Fibroblast of gingiva (primary cell): ENCODE measurements around the gene GBF1.
A peak's percentile ranks its signal among the peaks of the same experiment; 100 is the strongest.

Experiments
- DNase-seq: peaks from one replicate; pipeline ENCODE4 v3.0.0-alpha.2; 2011; ENCODE audit warnings: low read depth

The GBF1 gene

DNA sequence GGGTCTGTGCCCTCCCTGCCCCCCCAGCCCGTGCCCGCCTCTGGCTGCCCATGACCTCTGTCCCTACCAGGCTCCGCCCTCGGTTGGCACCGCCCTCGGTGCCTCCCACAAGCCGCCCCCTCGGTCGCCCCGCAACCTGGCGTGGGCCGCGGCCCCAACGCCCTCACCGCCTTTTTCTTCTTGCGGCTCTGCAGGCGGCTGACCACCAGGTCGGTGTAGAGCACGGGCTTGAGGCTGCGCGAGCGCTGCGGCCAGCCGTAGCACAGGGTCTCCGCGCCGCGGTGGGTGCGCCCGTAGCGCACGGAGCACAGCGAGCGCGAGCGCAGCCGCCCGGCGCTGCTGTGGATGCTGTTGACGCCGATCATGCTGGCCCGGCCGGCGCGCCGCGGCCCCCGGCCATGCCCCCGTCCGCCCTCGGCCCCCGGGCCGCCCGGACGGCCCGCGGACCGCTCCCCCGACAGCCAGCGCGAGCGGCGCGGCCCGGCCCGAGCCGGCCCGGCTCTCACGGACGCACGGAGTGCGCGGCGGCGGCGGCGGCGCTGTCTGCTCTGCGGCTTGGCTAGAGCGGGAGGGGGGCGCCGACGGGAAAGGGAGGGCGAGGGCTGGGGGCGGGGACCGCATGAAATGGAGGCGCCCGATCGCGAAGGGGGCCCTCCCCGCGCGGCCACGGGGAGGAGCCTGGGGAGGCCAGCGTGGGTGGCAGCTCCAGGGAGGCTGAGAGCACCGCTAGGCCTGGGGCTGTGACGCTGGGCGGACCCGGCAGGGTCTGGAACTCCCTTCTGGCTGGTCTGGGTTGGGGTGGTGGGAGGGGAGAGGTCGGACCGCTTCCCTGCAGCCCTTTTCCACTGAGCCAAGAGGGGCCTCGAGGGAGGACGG, 163.6 kb downstream of the GBF1 start:
- no peak for DNase-seq

DNA sequence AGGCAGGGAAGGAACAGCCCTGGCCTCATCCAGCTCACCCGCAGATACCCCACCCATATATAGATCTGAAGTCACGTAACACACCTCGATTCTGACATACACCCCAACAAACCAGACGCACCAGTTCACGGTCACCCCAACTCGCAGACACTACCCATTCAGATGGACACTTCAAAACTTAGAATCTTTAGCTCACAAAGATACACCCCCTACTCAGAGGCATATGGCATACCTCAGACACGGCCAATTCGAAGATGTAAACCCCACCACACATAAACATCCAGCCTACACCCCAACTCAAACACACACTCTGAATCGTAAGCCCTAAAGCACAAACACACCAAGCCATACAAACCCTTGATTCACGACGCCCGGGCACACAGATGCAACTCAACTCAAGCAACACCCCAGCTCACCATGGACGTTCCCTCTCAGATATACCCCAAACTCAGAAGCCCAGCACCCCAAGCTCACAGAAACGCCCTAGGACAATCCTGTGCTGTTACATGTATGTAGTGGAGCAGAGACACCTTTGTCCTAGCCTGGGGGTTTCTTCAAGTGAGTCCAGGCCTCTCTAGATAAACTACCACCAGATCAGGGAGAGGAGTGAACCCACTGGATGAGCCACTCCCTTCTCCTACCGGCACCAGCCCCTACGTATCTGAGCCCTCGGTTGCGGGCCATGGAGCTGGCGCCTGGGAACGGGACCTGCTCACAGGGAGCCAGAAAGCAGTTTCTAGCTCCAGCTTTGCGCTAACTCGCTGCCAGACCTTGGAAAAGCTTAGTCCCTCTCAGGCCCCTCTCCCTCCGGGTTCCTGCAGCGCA, 164.5 kb downstream of the GBF1 start:
- DNase-seq = no peak

DNA sequence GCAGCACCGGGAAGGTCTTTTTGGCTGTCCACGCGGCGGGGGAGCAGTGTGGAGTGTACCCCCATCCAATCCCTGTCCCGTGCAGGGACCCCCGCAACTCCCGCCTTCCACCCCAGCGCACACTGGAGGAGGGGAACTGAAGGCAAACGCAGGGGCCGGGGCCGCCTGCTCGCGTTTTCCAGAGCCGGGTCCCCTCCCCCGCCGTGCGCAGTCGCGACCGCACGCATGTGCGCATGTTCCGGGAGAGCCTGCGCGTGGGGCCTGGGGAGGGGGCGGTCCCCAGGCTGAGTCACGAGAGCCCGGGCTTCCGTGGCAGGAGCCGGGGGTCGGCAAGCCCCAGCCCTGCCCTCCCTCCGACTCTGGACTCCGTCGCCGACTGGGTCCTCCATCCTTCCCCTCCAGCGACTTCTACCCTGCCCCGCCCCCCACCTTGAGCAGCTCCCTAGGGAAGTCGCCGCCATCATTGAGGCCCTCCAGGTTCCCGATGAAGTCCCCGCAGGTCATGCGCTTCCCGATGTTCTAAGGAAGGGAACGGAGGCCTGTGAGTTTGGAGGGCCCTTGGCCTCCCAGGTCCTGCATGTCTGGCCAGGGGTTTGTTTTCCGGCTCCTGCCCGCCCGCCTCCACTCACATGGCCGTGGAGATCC, 165.2 kb downstream of the GBF1 start:
- no peak for DNase-seq

DNA sequence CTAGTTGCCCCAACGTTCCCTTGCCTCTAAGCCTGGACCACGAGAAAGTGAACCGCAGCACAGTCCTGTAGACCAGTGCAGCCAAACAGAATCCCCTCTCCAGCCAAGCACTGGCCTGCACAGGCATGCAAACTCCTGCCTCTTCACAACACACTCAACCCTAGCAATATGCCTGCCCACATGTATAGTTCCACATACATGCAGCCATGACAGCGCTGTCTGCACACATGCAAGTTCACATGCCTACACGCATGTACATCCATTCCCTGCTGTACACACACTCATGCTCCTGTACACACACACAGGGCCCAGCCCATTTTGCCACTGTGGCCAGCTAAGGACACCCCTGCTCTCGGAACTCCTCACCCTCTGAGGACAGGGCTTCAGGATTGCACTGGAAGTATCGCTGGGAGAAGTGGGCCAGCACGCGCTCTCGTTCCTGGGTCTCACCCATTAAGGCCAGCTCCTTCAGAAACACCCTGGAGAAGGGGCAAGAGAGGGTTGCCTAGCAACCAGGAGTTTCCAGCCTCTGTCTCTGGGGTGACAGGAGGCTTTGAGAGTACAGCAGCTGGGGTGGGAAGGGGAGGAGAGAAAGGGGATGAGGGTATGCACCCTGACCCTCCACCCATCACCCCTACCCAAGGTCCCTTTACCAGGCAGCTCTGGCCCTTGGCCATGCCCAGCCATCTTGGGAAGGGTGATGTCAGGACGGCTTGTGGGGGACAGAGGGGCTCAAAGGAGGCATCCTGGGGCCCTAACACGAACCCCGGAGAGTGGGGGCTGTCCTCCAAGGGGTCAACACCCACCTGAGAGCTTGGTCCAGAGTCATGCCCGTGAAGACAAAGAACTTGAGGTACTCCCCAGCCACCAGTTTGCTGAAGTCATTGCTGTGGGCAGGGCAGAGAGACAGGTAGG, 166.3 kb downstream of the GBF1 start:
- DNase-seq = no peak

DNA sequence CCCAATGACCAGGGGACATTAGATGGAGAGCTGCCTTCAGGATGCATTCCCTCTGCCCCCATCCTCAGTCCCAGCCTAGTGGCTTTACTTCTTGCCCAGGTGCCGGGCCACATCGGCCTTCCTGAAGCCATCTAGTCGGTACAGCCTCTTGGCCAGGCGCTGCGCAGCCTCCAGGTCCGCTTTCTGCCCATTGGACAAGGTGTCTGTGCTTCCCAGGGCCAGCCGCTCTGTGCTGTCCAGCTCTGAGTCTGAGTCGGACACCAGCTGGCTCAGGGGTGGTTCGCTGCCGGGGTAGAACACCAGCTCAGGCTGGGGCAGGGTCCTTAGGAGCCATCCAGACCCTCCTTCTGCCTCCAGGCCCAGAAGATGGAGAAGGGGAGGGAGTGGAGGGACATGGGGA, 167.0 kb downstream of the GBF1 start:
- no peak for DNase-seq

DNA sequence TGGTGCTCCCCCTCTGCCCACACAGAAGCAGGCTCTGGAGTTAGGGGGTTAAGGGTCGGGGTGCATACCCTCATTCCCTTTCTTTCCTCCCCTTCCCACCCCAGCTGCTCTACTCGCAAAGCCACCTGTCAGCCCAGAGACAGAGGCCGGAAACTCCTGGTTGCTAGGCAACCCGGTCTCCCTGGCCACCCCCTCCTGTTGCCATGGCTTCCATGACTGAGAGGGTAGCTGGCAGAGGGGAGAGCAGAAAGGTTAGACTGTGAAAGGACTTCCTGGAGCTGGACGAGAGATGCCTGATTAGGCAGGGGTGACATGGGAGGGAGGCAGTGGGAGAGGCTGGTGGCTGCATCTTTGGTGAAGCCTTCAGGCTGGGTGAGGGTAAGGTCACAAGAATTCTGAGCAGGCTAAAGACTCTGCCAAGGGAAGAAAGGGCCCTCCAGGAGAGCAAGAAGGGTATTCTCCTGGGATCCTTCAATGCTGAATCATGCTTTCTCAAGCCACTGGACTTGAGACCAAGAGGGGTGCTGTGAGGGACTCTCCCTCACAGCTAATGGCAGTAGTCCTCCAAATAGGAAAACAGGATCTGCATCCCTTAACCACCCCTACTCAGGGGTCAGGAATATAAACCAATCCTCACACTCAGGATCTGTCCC, 167.8 kb downstream of the GBF1 start:
- peak; percentile 53 for DNase-seq

DNA sequence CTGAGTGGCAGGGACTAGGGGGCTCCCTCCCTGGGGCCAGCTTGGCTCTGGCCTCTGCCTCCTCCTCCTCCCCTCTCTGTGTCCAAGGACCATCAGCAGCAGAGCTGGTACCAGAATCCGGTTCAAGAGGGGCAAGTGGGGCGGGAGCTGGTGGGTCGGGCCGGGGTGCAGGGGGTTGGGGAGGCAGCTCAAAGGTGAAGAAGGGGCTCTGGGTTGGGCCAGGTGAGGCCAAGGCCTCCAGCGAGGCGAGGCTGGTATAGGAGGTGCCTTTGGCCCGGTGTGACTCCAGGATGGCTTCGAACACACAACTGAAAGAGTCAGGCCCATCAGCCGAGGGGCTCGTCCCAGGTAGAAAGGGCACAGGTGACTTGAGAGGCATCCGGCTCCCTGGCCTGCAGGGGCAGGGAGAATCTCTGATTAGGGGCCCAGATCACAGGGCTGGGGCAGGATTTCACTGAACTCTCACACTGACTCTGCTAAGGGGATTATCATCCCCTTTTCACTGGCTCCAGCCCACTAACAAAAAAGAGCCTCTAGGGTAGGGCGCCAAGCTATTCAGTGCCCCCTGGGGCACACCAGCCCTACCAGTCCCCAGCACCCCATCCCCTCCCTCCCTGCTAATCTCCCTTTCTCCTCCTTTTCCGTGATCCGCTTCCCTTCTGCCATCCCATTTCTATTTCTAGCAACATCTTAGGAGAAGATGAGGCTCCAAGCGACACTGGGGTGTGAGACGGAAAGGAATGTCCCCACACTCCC, 168.7 kb downstream of the GBF1 start:
- no peak for DNase-seq

DNA sequence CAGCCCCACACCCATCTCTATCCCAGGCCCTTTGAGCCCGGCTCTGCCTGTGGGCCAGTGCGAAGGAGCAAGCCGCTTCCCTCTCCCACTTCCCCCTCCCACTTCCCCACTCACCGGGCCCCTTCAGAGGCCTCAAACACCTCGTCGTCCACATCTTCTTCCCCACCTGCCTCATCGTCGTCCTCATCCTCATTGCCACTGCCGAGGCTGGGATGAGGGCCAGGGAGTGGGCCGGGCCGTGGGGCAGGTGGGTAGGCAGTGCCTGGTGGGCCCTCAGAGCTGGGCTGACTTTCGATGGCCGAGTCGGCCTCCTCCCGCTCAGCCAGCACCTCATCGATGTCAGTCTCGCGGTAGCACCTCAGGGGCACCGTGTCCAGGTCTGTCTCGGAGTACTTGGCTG, 169.4 kb downstream of the GBF1 start:
- DNase-seq = no peak

DNA sequence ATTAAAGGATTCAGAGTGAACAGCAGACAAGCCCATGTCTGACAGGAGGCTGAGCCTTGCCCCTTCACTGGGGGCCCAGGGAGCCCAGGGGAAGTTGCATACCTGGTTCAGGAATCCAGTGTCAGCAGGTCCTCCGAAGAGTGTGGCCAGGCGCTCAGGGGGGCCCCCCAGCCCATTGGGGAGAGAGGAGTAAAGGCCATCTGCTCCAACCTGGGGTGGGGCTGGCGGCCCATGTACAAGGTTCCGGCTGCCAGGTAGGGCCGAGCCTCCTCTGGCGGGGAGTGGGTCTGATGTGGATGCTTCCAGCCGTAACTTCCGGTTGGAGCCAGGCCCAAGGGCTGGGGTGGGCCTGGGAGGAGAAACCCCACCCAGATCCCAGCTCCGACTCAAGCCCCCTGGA, 171.0 kb downstream of the GBF1 start:
- no peak for DNase-seq

DNA sequence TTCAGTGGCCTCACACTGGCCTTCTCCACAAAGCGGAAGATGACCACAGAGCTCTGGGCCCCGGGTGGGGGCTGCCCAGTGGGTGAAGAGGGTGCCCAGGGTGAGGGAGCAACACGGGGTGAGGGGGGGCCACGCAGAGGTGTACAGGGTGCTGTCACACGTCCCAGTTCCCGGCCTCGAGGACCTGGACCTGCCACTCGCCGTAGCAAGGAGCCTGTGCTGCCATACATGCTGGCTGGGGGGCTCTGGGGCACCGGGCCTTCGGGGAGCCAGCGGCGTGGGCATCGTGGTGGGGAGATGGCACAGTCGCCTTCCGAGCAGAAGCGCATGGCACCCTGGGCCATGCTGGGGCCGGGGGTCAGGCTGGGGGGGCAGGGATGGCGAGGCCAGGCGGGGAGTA, 171.4 kb downstream of the GBF1 start:
- DNase-seq = no peak

DNA sequence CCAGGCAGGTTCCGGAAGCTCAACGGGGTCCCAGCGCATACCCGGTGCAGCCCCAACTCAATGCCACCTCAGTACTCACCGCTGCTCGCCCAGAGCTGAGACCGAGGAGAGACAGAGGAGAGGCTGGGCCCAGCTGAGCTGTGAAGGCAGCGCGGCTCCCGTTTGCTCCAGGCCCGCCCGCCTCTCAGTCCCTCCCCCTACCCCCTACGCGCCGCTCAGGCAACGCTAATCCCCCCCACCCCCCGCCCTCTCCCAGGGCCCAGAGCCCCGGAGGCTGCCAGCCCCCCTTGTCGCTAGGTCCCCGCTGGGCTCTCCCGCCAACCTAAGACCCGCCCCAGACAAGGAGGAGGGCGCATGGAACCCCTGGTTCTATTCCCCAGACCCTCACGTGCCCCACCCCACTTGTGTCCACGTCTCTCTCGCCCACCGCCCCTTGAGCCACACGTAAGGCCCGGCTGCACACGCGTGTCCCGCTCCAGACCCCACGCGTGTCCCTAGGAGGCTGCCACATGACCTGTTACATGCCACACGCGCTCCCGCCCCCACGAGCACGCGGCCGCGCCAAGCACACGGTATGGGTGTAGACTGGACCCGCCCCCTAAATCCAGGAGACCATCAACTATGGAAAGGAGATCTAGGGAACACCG, 173.4 kb downstream of the GBF1 start, which contains the start of gene PSD:
TSS of gene PSD (minus strand) at position 164 of the 647 bp plus-strand sequence. CDS start 1,747 bp downstream, outside the sequence.
- no peak for DNase-seq

DNA sequence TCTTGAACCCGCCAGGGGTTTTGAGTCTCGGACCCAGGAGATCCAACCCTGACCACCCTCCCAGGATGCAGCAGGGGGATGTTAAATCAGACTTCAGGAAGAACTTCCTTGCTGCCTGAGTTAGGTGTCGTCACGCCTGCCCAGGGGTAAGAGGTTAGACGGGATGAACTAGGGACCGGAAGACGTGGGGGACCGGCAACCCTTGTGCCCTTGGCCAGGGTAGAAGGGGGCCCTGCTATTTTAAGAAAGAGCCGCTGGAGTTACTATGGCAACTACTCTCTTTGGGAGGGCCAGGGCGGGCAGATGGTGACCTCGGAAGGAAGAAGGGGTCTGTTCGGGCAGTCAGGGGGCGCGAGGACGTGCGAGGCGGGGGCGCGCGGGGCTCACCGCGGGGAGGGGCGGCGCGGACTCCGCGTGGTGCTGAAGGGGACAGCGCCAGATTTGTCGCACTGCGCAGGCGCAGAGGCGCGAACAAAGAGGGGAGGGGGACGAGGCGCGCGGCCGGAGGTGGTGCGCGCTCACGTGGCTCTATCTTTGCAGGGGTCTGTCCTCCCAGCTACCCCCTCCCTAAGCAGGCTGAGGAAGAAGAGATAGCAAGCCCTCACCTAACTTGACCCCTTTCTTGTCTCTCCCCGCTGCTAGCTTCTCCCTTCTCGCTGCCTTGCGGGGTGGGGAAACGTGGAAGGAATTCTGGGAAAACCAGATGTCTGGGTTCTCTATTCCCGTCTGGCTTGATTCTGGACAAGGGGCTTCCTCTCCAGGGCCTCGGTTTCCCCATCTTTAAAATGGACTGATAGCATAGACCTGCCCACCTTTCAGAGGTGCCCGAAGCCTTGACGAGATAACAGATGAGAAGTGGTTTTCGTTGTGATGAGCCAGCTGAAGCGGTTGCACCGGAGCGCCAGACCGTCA, 174.2 kb downstream of the GBF1 start:
- DNase-seq = no peak

DNA sequence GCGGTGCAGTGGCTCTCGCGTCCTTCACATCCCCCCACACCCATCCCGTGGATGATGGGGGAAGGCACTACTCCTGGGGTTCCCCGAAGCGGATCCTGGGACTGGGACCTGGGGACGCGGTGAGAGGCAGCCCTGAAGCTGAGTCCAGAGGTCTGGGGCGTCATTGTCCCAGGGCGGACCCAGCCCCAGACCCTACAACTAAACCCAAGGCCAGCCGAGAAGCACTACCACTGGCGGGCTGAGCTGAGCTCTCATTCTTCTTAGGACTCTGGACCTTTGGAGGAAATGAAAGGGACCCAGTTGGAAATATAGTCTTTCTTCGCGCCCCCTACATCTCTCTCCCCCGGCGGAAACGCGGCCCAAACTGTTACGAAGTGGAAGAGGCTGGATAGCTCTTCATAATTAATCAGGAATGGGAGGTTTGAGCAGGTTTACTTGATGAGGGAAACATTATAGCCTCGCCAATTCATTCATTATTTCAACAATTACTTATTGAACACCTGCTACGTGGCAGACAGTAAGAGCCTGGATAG, 174.9 kb downstream of the GBF1 start:
- DNase-seq = no peak

DNA sequence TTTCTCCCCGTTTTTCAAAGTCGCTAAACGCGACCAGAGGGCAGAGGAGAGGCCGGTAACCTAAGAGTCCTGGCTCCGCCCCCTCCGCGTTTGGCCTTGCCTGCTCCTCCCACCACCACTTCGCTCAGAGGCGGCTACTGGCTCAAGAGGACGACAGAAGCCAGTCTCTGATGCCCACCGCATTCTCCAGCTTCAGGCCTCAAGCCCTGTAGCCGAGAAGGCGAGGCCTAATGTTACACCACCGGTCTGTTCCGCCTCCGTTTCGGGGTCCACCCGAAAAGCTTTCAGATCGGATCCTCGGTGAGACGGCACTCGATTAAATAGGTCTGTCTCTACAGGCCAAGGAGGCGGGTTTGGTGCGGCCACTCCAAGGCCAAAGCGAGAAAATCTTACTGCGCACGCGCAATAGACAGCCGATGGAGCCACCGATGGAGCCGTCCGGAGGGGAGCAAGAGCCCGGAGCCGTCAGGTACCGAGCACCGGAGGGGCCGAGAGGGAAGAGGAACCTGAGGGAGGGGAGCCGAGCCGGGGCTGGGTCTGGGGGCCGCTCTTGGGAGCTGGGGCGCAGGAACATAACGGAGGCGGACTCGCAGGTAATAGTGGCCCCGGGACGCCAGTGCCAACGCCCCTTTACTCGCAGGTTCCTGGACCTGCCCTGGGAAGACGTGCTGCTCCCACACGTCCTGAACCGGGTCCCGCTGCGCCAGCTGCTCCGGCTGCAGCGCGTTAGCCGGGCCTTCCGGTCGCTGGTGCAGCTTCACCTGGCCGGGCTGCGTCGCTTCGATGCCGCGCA, 175.6 kb downstream of the GBF1 start, which contains the start of gene FBXL15:
TSS of gene FBXL15 (plus strand) at position 123 of the 793 bp plus-strand sequence. CDS start at position 417, 294 bp downstream.
- DNase-seq = peak; percentile 95

DNA sequence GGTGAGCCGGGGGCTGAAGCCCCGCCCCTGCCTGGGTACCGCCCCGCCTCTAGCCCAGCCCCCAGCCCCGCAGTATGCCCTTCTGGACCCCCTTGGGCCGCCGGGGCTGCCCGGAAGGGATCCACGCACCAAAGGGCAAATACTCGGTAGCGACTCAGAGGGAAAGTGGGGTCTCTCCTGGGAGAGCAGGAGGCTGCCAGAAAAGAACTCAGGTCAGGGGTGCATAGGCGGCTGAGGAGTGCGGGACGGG, 176.1 kb downstream of the GBF1 start:
- DNase-seq = no peak

DNA sequence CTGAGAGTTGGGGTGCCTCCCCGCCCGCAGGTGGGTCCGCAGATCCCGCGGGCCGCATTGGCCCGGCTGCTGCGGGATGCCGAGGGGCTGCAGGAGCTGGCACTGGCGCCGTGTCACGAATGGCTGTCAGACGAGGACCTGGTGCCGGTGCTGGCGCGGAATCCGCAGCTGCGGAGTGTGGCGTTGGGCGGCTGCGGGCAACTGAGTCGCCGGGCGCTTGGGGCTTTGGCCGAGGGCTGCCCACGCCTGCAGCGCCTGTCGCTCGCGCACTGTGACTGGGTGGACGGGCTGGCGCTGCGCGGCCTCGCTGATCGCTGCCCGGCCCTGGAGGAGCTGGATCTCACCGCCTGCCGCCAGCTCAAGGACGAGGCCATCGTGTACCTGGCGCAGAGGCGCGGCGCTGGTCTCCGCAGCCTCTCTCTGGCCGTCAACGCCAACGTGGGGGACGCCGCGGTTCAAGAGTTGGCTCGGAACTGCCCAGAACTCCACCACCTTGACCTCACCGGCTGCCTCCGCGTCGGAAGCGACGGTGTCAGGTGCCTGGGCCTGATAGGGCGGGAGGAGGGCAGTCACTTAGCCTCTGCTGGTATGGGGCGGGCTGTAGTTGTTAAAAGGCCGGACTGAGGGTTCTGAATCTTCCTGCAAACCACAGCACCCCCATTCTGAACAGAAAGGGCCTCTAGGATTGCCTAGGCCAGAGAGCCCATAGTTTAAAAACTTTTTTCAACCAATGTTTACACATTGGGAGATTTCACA, 176.6 kb downstream of the GBF1 start:
- no peak for DNase-seq

DNA sequence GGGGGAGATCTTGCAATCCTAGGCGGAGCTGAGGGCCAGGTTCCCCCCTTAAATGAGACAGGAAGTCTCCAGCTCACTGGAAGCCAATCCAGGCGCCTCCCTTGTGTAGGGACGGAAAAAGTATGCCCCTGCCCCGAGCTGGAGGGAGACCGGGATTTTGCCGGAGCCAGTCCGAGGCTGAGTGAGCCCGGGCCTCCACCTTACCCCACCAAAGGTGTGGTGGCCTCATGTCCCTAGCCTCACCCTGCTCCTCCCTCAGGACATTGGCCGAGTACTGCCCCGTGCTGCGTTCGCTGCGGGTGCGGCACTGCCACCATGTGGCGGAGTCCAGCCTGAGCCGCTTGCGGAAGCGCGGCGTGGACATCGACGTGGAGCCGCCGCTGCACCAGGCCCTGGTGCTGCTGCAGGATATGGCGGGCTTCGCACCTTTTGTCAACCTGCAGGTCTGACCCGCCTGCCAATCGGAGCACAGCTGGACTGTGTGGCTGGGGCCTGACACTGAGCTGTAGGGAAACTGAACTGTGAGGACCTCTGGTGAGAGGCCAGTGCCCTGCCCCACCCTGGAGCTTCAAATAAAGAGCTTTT, 177.3 kb downstream of the GBF1 start:
- peak; percentile 69 for DNase-seq
